MG63 (cell line): Measurements from ENCODE around the gene LMF2. TPM values are rescaled to one million over a fixed set of nuclear protein-coding genes. Genes with fewer than 3 reads are reported as not detected.

ENCODE experiments used
- DNase-seq: peaks from one replicate; pipeline ENCODE4 v3.0.0-alpha.2; 2020
- H3K27me3 ChIP-seq: fragments of 250-450 bp; sonication (Bioruptor Pico); 2 replicates; pipeline ENCODE4 v1.5.1; 2020; ENCODE audit warnings: mild to moderate bottlenecking, moderate library complexity
- H3K36me3 ChIP-seq: fragments of 250-450 bp; sonication (Bioruptor Pico); 2 replicates; pipeline ENCODE4 v1.5.1; 2020; ENCODE audit warnings: mild to moderate bottlenecking, moderate library complexity
- H3K4me3 ChIP-seq: fragments of 250-450 bp; sonication (Bioruptor Pico); 2 replicates; pipeline ENCODE4 v1.5.1; 2020; ENCODE audit warnings: mild to moderate bottlenecking, moderate library complexity
- H3K9me3 ChIP-seq: fragments of 250-450 bp; sonication (Bioruptor Pico); 2 replicates; pipeline ENCODE4 v1.5.1; 2020; ENCODE audit warnings: mild to moderate bottlenecking, moderate library complexity
- total RNA-seq: library from RNA; depleted of rRNA; stranded (reverse); fragments of >200 nt; shearing (Covaris generic); gene quantifications from 2 replicates; pipeline ENCODE4 v1.2.3, GENCODE V29; 2014; ENCODE audit warnings: low replicate concordance; rRNA removed

The LMF2 gene
- total RNA-seq: 23.0 and 30.3 TPM in 2 replicates

- Histone ChIP-seq H3K36me3 (peaks cover 22% of the 10 kb centered on the region), H3K27me3 (no peaks in the 10 kb centered on the region), H3K9me3 (no peaks in the 10 kb centered on the region), H3K4me3 (peak within 1 kb of the TSS; percentile 98)
- DNase-seq: peak; percentile 81
These were observed at the start of gene LMF2 for GRCh38 chr22:50507421-50507990. Gene LMF2, minus strand, starts transcription at chr22:50507702. Its CDS starts 27 bp downstream, at chr22:50507675.

GRCh38 chr22:50556703-50557102 is 49.2 kb upstream of the LMF2 start:
- Histone ChIP-seq H3K9me3 (no peaks in the 10 kb centered on the region), H3K4me3 (no peak overlapping the region)
- no peak for DNase-seq

GRCh38 chr22:50553310-50553709 is 45.8 kb upstream of the LMF2 start:
- H3K27me3 ChIP-seq: no peaks in the 10 kb centered on the region
- H3K36me3 ChIP-seq: no peaks in the 10 kb centered on the region
- DNase-seq: no peak
- no peak overlapping the region for H3K4me3 ChIP-seq
- no peaks in the 10 kb centered on the region for H3K9me3 ChIP-seq

More at GRCh38 chr22:50556703-50557102, 49.2 kb upstream of the LMF2 start:
- no peaks in the 10 kb centered on the region for H3K36me3 ChIP-seq
- H3K27me3 ChIP-seq: no peaks in the 10 kb centered on the region

- DNase-seq: no peak
- no peaks in the 10 kb centered on the region for H3K27me3 ChIP-seq
- H3K9me3 ChIP-seq: no peaks in the 10 kb centered on the region
- no peaks in the 10 kb centered on the region for H3K36me3 ChIP-seq
- no peak overlapping the region for H3K4me3 ChIP-seq
These were observed 43.8 kb upstream of the LMF2 start for GRCh38 chr22:50551160-50551752.

GRCh38 chr22:50550395-50550794 is 42.9 kb upstream of the LMF2 start:
- Histone ChIP-seq H3K9me3 (no peaks in the 10 kb centered on the region), H3K27me3 (no peaks in the 10 kb centered on the region), H3K4me3 (no peak overlapping the region), H3K36me3 (no peaks in the 10 kb centered on the region)
- DNase-seq: no peak

GRCh38 chr22:50548921-50549790 is 41.7 kb upstream of the LMF2 start:
- Histone ChIP-seq H3K27me3 (no peaks in the 10 kb centered on the region), H3K4me3 (no peak overlapping the region), H3K36me3 (no peaks in the 10 kb centered on the region), H3K9me3 (no peaks in the 10 kb centered on the region)
- DNase-seq: no peak

GRCh38 chr22:50548040-50548920 is 40.8 kb upstream of the LMF2 start:
- H3K36me3 ChIP-seq: no peaks in the 10 kb centered on the region
- DNase-seq: no peak
- no peak overlapping the region for H3K4me3 ChIP-seq
- H3K9me3 ChIP-seq: no peaks in the 10 kb centered on the region
- H3K27me3 ChIP-seq: no peaks in the 10 kb centered on the region

GRCh38 chr22:50547263-50547985 is 39.9 kb upstream of the LMF2 start:
- DNase-seq: no peak
- H3K4me3 ChIP-seq: no peak overlapping the region
- H3K9me3 ChIP-seq: no peaks in the 10 kb centered on the region
- H3K36me3 ChIP-seq: no peaks in the 10 kb centered on the region
- no peaks in the 10 kb centered on the region for H3K27me3 ChIP-seq

- H3K36me3 ChIP-seq: no peaks in the 10 kb centered on the region
- H3K9me3 ChIP-seq: no peaks in the 10 kb centered on the region
- no peak for DNase-seq
- H3K27me3 ChIP-seq: no peaks in the 10 kb centered on the region
- H3K4me3 ChIP-seq: no peak overlapping the region
These were observed 39.1 kb upstream of the LMF2 start for GRCh38 chr22:50546326-50547262.

- DNase-seq: no peak
- Histone ChIP-seq H3K4me3 (no peak within 1 kb of the TSS), H3K27me3 (no peaks in the 10 kb centered on the region), H3K9me3 (no peaks in the 10 kb centered on the region), H3K36me3 (no peaks in the 10 kb centered on the region)
These were observed 38.2 kb upstream of the LMF2 start, which contains the start of gene KLHDC7B for GRCh38 chr22:50545522-50546325. Gene KLHDC7B, plus strand, starts transcription at chr22:50545899. Its CDS starts 345 bp downstream, at chr22:50546244.

- DNase-seq: no peak
- Histone ChIP-seq H3K36me3 (no peaks in the 10 kb centered on the region), H3K4me3 (no peak overlapping the region)
These were observed 37.3 kb upstream of the LMF2 start for GRCh38 chr22:50544746-50545253.

GRCh38 chr22:50544078-50544745 is 36.7 kb upstream of the LMF2 start:
- Histone ChIP-seq H3K4me3 (no peak overlapping the region), H3K36me3 (no peaks in the 10 kb centered on the region), H3K9me3 (no peaks in the 10 kb centered on the region), H3K27me3 (no peaks in the 10 kb centered on the region)
- no peak for DNase-seq

More at GRCh38 chr22:50544746-50545253, 37.3 kb upstream of the LMF2 start:
- Histone ChIP-seq H3K9me3 (no peaks in the 10 kb centered on the region), H3K27me3 (no peaks in the 10 kb centered on the region)

GRCh38 chr22:50542416-50542927 is 35.0 kb upstream of the LMF2 start:
- no peak for DNase-seq
- Histone ChIP-seq H3K4me3 (no peak overlapping the region), H3K9me3 (no peaks in the 10 kb centered on the region), H3K36me3 (no peaks in the 10 kb centered on the region; the same call in 1 of the 2 replicates), H3K27me3 (no peaks in the 10 kb centered on the region)
